ENCODE data around the gene TPSD1.

GRCh38 chr16:1260101-1260680, 4.3 kb downstream of the TPSD1 start:
- TF ChIP-seq CTCF (IDR thresholded peaks at IDR 0.05; ENCODE audit: extremely low read depth in 1 of 2, insufficient read depth in 1 of 2, low read depth in 1 of 2, low read length in 2 of 2) (no peak), POLR2A (IDR thresholded peaks at IDR 0.05; ENCODE audit: low read depth, low read length) (no peak), POLR2AphosphoS5 (IDR thresholded peaks at IDR 0.05; ENCODE audit: insufficient read depth, low read depth, low read length) (no peak), MAX (IDR thresholded peaks at IDR 0.05; ENCODE audit: insufficient read depth, insufficient read length) (no peak)

All from endothelial cell of umbilical vein (primary cell).